ENCODE results near the gene ATAD3C.

- TF ChIP-seq CTCF (IDR thresholded peaks at IDR 0.05 in 8 of 11, conservative IDR thresholded peaks at IDR 0.05 in 3 of 11) (no peak), POLR2A (IDR thresholded peaks at IDR 0.05) (no peak)
Observed at GRCh38 chr1:1452882-1453281, 3.4 kb downstream of the ATAD3C start.

All from spleen (tissue), 7 donors.